SK-N-SH (cell line): ENCODE results near the gene RAB7A. TPM values are rescaled to one million over a fixed set of nuclear protein-coding genes. Genes with fewer than 3 reads are reported as not detected.
"Not testable (repeated sequence)": the region's sequence is repeated elsewhere in the genome, so short reads cannot be mapped to it uniquely, and the experiment has no call there.

Experiments used
- CTCF ChIA-PET: fragments of 300-600, 350-600 bp; formaldehyde crosslinking; extraction: SDS; loops from one replicate; lab custom pipeline; 2021; lab: Yijun Ruan, JAX
- POLR2A ChIA-PET: fragments of 350-600 bp; sonication (Branson Sonifier 250); formaldehyde crosslinking; extraction: SDS; loops from one replicate; lab custom pipeline; 2020; ENCODE audit warnings: antibody characterized with exemption, inconsistent platforms; lab: Yijun Ruan, JAX
- DNase-seq: peaks from one replicate; pipeline ENCODE4 v3.0.0; 2012
- H2AFZ ChIP-seq: fragments of 200-600 bp; sonication (generic); 2 replicates; pipeline ENCODE4 v1.8.1; 2016; ENCODE audit warnings: antibody characterized with exemption, mild to moderate bottlenecking, low read depth
- H3F3A ChIP-seq: fragments of 200-600 bp; sonication (generic); replicated peaks from 2 replicates; pipeline ENCODE3; 2016; ENCODE audit warnings: antibody characterized with exemption, mild to moderate bottlenecking; ENCODE audit not compliant: insufficient read depth
- H3K27ac ChIP-seq, 2 experiments: fragments of 200-500 bp in 1 of 2; fragments of 200-600 bp in 1 of 2; sonication (Bioruptor generic) in 1 of 2; sonication (generic), shearing (Covaris generic) in 1 of 2; 2 replicates each; pipeline versions ENCODE4 v1.5.1 to v1.6.1; 2014 to 2016; ENCODE audit warnings: low read depth in 2 of 2, inconsistent platforms in 1 of 2, low read length in 1 of 2, mild to moderate bottlenecking in 1 of 2, mixed read lengths in 1 of 2
- H3K27me3 ChIP-seq: fragments of 200-600 bp; sonication (generic), shearing (Covaris generic); 2 replicates; pipeline ENCODE4 v1.6.1; 2016; ENCODE audit warnings: mixed run types; ENCODE audit not compliant: insufficient read depth
- H3K36me3 ChIP-seq, 2 experiments: fragments of 200-500 bp in 1 of 2; fragments of 200-600 bp in 1 of 2; sonication (Bioruptor generic) in 1 of 2; sonication (generic) in 1 of 2; replicated peaks in 1 of 2; 2 replicates each; pipeline versions ENCODE3 to v1.5.1; 2014 to 2016; ENCODE audit warnings: low read length in 1 of 2, mild to moderate bottlenecking in 1 of 2; ENCODE audit not compliant: insufficient read depth in 2 of 2, control insufficient read depth in 1 of 2
- H3K4me1 ChIP-seq, 2 experiments: fragments of 200-500 bp in 1 of 2; fragments of 200-600 bp in 1 of 2; sonication (Bioruptor generic) in 1 of 2; sonication (generic), shearing (Covaris generic) in 1 of 2; 2 replicates each; pipeline versions ENCODE4 v1.5.1 to v1.6.1; 2014 to 2016; ENCODE audit warnings: low read depth in 1 of 2, low read length in 1 of 2, mixed run types in 1 of 2; ENCODE audit not compliant: insufficient read depth in 2 of 2, control insufficient read depth in 1 of 2
- H3K4me2 ChIP-seq: fragments of 200-600 bp; sonication (generic), shearing (Covaris generic); 2 replicates; pipeline ENCODE4 v1.6.1; 2017; ENCODE audit warnings: mixed run types
- H3K4me3 ChIP-seq, 2 experiments: fragments of 200-500 bp in 1 of 2; fragments of 200-600 bp in 1 of 2; sonication (Bioruptor generic) in 1 of 2; sonication (generic), shearing (Covaris generic) in 1 of 2; 2 replicates each; pipeline versions ENCODE4 v1.5.1 to v1.8.1; 2014 to 2016; ENCODE audit warnings: low read depth in 2 of 2, inconsistent platforms in 1 of 2, low read length in 1 of 2, mild to moderate bottlenecking in 1 of 2, mixed read lengths in 1 of 2, moderate library complexity in 1 of 2
- H3K79me2 ChIP-seq: fragments of 200-600 bp; sonication (generic); 2 replicates; pipeline ENCODE4 v1.8.1; 2017; ENCODE audit warnings: mild to moderate bottlenecking; ENCODE audit not compliant: insufficient read depth
- H3K9ac ChIP-seq: fragments of 200-600 bp; sonication (generic); 2 replicates; pipeline ENCODE4 v1.6.1; 2017; ENCODE audit warnings: mixed run types
- H3K9me2 ChIP-seq: fragments of 200-600 bp; sonication (generic); 2 replicates; pipeline ENCODE4 v1.6.1; 2017; ENCODE audit warnings: mixed run types
- H3K9me3 ChIP-seq: fragments of 200-600 bp; sonication (generic); 2 replicates; pipeline ENCODE4 v1.6.1; 2017; ENCODE audit warnings: mixed run types, mild to moderate bottlenecking, moderate library complexity
- H4K20me1 ChIP-seq: fragments of 200-600 bp; sonication (generic); 2 replicates; pipeline ENCODE4 v1.6.1; 2017; ENCODE audit warnings: mild to moderate bottlenecking, mixed run types; ENCODE audit not compliant: insufficient read depth
- CHD2 ChIP-seq: fragments of 150-350 bp; IDR thresholded peaks from 2 replicates; pipeline ENCODE4 v1.6.1; 2018; ENCODE audit warnings: low read length; ENCODE audit not compliant: partially characterized antibody
- EP300 ChIP-seq, 2 experiments: IDR thresholded peaks; 2 replicates each; pipeline versions ENCODE4 v1.4.0 to v1.6.1; 2012; ENCODE audit warnings: borderline replicate concordance in 1 of 2, low read depth in 1 of 2, low read length in 1 of 2
- EZH2phosphoT487 ChIP-seq: fragments of 200-600 bp; sonication (generic); IDR thresholded peaks from 2 replicates; pipeline ENCODE4 v1.6.1; 2017; ENCODE audit warnings: low read depth, mixed run types, mild to moderate bottlenecking, antibody characterized with exemption, moderate library complexity, borderline replicate concordance
- FOXJ3 ChIP-seq: sonication (generic); formaldehyde crosslinking; IDR thresholded peaks from 2 replicates; pipeline ENCODE4 v1.5.1; 2020; ENCODE audit warnings: mild to moderate bottlenecking, missing genetic modification reagents
- MAX ChIP-seq: IDR thresholded peaks from 2 replicates; pipeline ENCODE4 v1.4.0; 2012; ENCODE audit warnings: low read depth
- MXI1 ChIP-seq: IDR thresholded peaks from 2 replicates; pipeline ENCODE4 v1.6.1; 2012; ENCODE audit warnings: mild to moderate bottlenecking, low read depth, low read length, improper control_type of control experiment
- NRF1 ChIP-seq: IDR thresholded peaks from 2 replicates; pipeline ENCODE4 v1.6.1; 2012; ENCODE audit warnings: low read depth, mild to moderate bottlenecking, low read length
- PBX3 ChIP-seq: IDR thresholded peaks from 2 replicates; pipeline ENCODE4; 2012
- RAD21 ChIP-seq: IDR thresholded peaks from 2 replicates; pipeline ENCODE4 v1.6.1; 2012; ENCODE audit warnings: mild to moderate bottlenecking, low read length
- RFX5 ChIP-seq: IDR thresholded peaks from 2 replicates; pipeline ENCODE4 v1.6.1; 2012; ENCODE audit warnings: mild to moderate bottlenecking, improper control_type of control experiment, low read length
- SIN3A ChIP-seq: IDR thresholded peaks from 2 replicates; pipeline ENCODE4 v1.6.1; 2012; ENCODE audit warnings: low read depth, mild to moderate bottlenecking, low read length, moderate library complexity, borderline replicate concordance
- USF1 ChIP-seq: IDR thresholded peaks from 2 replicates; pipeline ENCODE4 v1.4.0; 2012; ENCODE audit warnings: low read depth, borderline replicate concordance
- WGBS: methylation state at CpG from one replicate; pipeline ENCODE4 v1.1.6; 2017; ENCODE audit warnings: low lambda C conversion rate; 5-methylcytosine and 5-hydroxymethylcytosine counted together
- polyA plus RNA-seq, 3 experiments: library from polyadenylated mRNA; depleted of rRNA; stranded (reverse); fragments of >200 nt; gene quantifications; 2 replicates each; pipeline ENCODE4 v1.2.3, GENCODE V29; 2012
- TF ChIP-seq, protein P1 (sequence below): IDR thresholded peaks from 2 replicates; pipeline ENCODE4 v1.4.0; 2012; ENCODE audit warnings: low read depth, borderline replicate concordance
- TF ChIP-seq, protein P2 (sequence below): IDR thresholded peaks from 2 replicates; pipeline ENCODE4 v1.6.1; 2012; ENCODE audit warnings: mild to moderate bottlenecking, low read depth, low read length, moderate library complexity

Gene RAB7A
- polyA plus RNA-seq, 1 of the 3 experiments (the other 2 are of a cell fraction), result 271 TPM

DNA sequence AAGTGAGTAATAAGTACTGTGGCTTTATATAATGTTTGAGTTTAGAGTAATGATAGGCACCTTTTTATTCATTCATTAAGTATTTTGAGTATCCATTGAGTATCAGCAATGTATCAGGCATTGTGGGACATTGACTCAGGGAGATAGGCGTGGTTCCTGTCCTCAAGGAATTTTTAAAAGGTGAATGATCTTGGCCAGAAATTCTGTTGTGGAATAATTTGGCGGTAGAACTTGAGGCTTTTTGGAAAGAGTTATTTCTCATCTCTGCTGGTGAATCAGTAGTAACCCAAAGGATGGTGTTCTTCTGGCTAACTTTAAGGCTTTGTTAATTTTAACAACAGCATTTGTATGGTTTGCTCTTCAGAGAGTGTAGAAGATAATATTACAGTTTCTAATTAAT, 2.0 kb downstream of the RAB7A start:
- WGBS, result 67% methylated on average over 2 of the region's 2 CpGs
- Histone ChIP-seq H3K4me1 (peaks cover 5 to 9% of the 10 kb centered on the region in 2 experiments), H3K79me2 (peaks cover 78% of the 10 kb centered on the region), H2AFZ (no peak overlapping the region), H3F3A (peaks cover 8% of the 10 kb centered on the region), H3K27ac (peak overlapping the region in 1 of 2 experiments; percentile 90; a peak in 1 of 4 replicates), H3K4me3 (peak overlapping the region; percentile 95 to 97), H3K9me2 (no peaks in the 10 kb centered on the region)
- CTCF ChIA-PET, result interaction anchor here (0.8 to 4.1 kb wide), 4 partner anchors 47 to 111 kb away, joined by 3 to 32 read pairs (median 4); no protein-coding TSS in a partner anchor
- TF ChIP-seq EZH2phosphoT487 (no peak), EP300 (IDR thresholded peaks at IDR 0.05; ENCODE audit: borderline replicate concordance in 1 of 2, low read depth in 1 of 2, low read length in 1 of 2) (no peak), NRF1 (no peak), PBX3 (no peak), USF1 (no peak), MXI1 (no peak), FOXJ3 (CRISPR knock-in tag) (no peak), RAD21 (no peak), SIN3A (no peak), MAX (no peak), CHD2 (no peak), RFX5 (no peak)
- TF ChIP-seq, protein P1, sequence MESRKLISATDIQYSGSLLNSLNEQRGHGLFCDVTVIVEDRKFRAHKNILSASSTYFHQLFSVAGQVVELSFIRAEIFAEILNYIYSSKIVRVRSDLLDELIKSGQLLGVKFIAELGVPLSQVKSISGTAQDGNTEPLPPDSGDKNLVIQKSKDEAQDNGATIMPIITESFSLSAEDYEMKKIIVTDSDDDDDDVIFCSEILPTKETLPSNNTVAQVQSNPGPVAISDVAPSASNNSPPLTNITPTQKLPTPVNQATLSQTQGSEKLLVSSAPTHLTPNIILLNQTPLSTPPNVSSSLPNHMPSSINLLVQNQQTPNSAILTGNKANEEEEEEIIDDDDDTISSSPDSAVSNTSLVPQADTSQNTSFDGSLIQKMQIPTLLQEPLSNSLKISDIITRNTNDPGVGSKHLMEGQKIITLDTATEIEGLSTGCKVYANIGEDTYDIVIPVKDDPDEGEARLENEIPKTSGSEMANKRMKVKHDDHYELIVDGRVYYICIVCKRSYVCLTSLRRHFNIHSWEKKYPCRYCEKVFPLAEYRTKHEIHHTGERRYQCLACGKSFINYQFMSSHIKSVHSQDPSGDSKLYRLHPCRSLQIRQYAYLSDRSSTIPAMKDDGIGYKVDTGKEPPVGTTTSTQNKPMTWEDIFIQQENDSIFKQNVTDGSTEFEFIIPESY, result no peak
- TF ChIP-seq, protein P2, sequence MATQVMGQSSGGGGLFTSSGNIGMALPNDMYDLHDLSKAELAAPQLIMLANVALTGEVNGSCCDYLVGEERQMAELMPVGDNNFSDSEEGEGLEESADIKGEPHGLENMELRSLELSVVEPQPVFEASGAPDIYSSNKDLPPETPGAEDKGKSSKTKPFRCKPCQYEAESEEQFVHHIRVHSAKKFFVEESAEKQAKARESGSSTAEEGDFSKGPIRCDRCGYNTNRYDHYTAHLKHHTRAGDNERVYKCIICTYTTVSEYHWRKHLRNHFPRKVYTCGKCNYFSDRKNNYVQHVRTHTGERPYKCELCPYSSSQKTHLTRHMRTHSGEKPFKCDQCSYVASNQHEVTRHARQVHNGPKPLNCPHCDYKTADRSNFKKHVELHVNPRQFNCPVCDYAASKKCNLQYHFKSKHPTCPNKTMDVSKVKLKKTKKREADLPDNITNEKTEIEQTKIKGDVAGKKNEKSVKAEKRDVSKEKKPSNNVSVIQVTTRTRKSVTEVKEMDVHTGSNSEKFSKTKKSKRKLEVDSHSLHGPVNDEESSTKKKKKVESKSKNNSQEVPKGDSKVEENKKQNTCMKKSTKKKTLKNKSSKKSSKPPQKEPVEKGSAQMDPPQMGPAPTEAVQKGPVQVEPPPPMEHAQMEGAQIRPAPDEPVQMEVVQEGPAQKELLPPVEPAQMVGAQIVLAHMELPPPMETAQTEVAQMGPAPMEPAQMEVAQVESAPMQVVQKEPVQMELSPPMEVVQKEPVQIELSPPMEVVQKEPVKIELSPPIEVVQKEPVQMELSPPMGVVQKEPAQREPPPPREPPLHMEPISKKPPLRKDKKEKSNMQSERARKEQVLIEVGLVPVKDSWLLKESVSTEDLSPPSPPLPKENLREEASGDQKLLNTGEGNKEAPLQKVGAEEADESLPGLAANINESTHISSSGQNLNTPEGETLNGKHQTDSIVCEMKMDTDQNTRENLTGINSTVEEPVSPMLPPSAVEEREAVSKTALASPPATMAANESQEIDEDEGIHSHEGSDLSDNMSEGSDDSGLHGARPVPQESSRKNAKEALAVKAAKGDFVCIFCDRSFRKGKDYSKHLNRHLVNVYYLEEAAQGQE, result no peak
- TF ChIP-seq, all 33 proteins: peak for 0
- POLR2A ChIA-PET, result interaction anchor here (0.6 kb wide), 1 partner anchor 47 kb away, joined by 3 read pairs; no protein-coding TSS in a partner anchor
- Histone ChIP-seq H3K27me3 (no peaks in the 10 kb centered on the region), H4K20me1 (peaks cover 67% of the 10 kb centered on the region), H3K36me3 (no peaks in the 10 kb centered on the region), H3K4me2 (peak overlapping the region; percentile 90), H3K9me3 (no peaks in the 10 kb centered on the region), H3K9ac (peak overlapping the region; percentile 92; the same call in 1 of the 2 replicates)
- DNase-seq, result no peak

GRCh38 chr3:128728521-128728920, 2.5 kb downstream of the RAB7A start:
- H3K36me3 ChIP-seq, DNase-seq, H3F3A ChIP-seq, H3K4me1 ChIP-seq, H3K9me2 ChIP-seq, H2AFZ ChIP-seq, H3K9me3 ChIP-seq, POLR2A ChIA-PET, H3K9ac ChIP-seq, H3K27me3 ChIP-seq: not testable (repeated sequence)
- Histone ChIP-seq H3K4me3 (peak overlapping the region in 1 of 2 experiments; percentile 97; a peak in 1 of 4 replicates), H4K20me1 (peaks cover 73% of the 10 kb centered on the region), H3K4me2 (peak overlapping the region; percentile 90), H3K27ac (peak overlapping the region in 1 of 2 experiments; percentile 6; a peak in 1 of 4 replicates), H3K79me2 (peaks cover 84% of the 10 kb centered on the region)
- CTCF ChIA-PET, result interaction anchor here (1.2 kb wide), 1 partner anchor 66 kb away, joined by 5 read pairs; no protein-coding TSS in a partner anchor
- WGBS, result 80% methylated on average over 13 of the region's 13 CpGs
